ENCODE data around the gene COQ9. TPM values are rescaled to one million over a fixed set of nuclear protein-coding genes. Genes with fewer than 3 reads are reported as not detected.

COQ9 gene
- total RNA-seq, 1 donor from 2014 or later, result 37.6 TPM

DNA sequence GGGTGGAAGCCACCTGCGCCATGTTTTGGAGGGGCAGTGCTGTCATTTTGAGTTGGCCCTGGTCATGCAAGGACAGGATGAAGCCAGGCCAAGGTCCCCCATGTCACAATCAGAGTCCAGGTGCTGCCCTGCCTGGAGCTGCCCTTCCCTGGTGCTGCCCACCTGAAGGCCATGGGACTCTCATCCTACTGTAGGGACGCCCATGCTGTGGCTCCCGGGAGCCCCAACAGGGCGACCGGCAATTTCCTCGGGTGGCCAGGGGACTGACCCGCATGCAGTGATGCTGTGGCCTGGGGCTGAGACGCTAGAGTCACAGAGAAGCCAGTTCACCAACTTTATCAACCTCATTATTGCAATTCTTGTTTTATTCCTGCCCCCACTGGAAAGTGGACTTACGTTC lies 34.7 kb upstream of the COQ9 start:
- TF ChIP-seq CTCF (IDR thresholded peaks at IDR 0.05; ENCODE audit: insufficient read depth, low read length, poor library complexity, severe bottlenecking), result no peak
- no peak for DNase-seq (ENCODE audit: low read depth)
- H3K4me3 ChIP-seq (ENCODE audit: low read depth, low read length), result no peak overlapping the region
- no peaks in the 10 kb centered on the region for H3K36me3 ChIP-seq (ENCODE audit: control insufficient read depth, insufficient read depth, low read length)
- peaks cover 2% of the 10 kb centered on the region for H3K27me3 ChIP-seq (ENCODE audit: control insufficient read depth, insufficient read depth, low read length)

DNA sequence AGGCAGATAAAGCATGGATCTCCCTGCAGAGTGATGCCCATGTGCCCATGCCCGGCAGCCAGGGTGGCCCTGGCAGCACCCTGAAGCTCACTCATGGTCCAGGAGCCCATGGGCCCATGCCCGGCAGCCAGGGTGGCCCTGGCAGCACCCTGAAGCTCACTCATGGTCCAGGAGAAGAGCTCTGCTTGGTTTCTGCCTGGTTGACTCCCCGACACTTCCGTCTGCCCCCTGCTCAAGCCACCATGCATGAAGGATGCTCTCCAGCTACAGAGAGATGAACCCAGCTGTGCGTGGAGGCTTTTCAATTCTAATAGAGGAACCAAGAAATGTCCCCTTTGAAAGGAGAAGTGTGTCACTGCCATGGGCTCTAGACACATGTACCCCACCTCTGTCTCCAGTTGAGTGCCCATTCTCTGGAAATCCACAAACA lies 34.0 kb upstream of the COQ9 start:
- DNase-seq (ENCODE audit: low read depth), result no peak
- no peak for TF ChIP-seq CTCF (IDR thresholded peaks at IDR 0.05; ENCODE audit: insufficient read depth, low read length, poor library complexity, severe bottlenecking)
- no peaks in the 10 kb centered on the region for H3K36me3 ChIP-seq (ENCODE audit: control insufficient read depth, insufficient read depth, low read length)
- peaks cover 2% of the 10 kb centered on the region for H3K27me3 ChIP-seq (ENCODE audit: control insufficient read depth, insufficient read depth, low read length)
- no peak overlapping the region for H3K4me3 ChIP-seq (ENCODE audit: low read depth, low read length)

GRCh38 chr16:57413733-57414132 lies 33.5 kb upstream of the COQ9 start:
- no peak for TF ChIP-seq CTCF (IDR thresholded peaks at IDR 0.05; ENCODE audit: insufficient read depth, low read length, poor library complexity, severe bottlenecking)
- Histone ChIP-seq H3K27me3 (ENCODE audit: control insufficient read depth, insufficient read depth, low read length) (peaks cover 2% of the 10 kb centered on the region), H3K36me3 (ENCODE audit: control insufficient read depth, insufficient read depth, low read length) (no peaks in the 10 kb centered on the region), H3K4me3 (ENCODE audit: low read depth, low read length) (no peak overlapping the region)
- no peak for DNase-seq (ENCODE audit: low read depth)

DNA sequence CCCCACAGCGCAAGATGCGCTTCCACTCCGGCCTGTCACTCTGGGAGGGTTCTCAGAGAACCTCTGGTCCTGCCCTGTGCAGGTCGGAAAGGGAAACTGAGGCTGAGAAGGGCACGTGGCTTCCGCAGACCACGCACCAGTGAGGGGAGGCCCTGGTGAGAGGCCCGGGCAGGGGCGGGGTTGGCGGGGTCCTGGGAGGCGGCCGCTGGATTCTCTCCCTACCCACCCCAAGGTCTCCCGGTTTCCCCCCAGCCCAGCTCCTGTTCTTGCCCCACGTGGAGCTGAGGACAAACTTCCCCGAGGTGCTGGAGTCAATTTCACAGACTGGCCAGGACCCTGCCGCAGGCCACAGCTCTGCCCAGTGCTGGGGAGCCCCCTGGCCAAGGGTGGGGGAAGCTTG lies 31.2 kb upstream of the COQ9 start:
- no peak for DNase-seq (ENCODE audit: low read depth)
- Histone ChIP-seq H3K4me3 (ENCODE audit: low read depth, low read length) (no peak overlapping the region), H3K36me3 (ENCODE audit: control insufficient read depth, insufficient read depth, low read length) (no peaks in the 10 kb centered on the region), H3K27me3 (ENCODE audit: control insufficient read depth, insufficient read depth, low read length) (peaks cover 2% of the 10 kb centered on the region)
- no peak for TF ChIP-seq CTCF (IDR thresholded peaks at IDR 0.05; ENCODE audit: insufficient read depth, low read length, poor library complexity, severe bottlenecking)

DNA sequence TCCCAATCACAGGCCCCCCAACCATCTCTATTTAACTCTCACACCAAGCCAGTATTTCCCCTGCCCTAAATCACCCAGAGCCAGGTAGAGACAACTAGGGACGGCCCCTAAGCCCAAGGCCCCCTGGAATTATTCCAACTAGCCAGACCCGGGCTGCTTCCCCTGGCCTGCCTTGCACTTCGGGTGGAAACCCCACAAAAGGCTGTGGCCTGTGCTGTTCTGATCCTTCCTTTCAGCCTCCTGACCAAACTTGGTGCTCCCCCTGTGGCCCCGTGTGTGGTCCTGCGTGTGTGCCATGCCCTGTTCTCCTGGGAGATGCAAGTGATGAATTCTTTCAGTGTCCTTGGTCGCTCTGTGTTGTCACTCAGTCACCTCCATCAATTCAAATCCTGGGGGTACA lies 27.8 kb upstream of the COQ9 start:
- no peak overlapping the region for H3K4me3 ChIP-seq (ENCODE audit: low read depth, low read length)
- no peaks in the 10 kb centered on the region for H3K27me3 ChIP-seq (ENCODE audit: control insufficient read depth, insufficient read depth, low read length)
- H3K36me3 ChIP-seq (ENCODE audit: control insufficient read depth, insufficient read depth, low read length), result no peaks in the 10 kb centered on the region
- no peak for DNase-seq (ENCODE audit: low read depth)
- no peak for TF ChIP-seq CTCF (IDR thresholded peaks at IDR 0.05; ENCODE audit: insufficient read depth, low read length, poor library complexity, severe bottlenecking)

Measured in kidney epithelial cell (primary cell).